Measurements from ENCODE around the gene GHR.

DNA sequence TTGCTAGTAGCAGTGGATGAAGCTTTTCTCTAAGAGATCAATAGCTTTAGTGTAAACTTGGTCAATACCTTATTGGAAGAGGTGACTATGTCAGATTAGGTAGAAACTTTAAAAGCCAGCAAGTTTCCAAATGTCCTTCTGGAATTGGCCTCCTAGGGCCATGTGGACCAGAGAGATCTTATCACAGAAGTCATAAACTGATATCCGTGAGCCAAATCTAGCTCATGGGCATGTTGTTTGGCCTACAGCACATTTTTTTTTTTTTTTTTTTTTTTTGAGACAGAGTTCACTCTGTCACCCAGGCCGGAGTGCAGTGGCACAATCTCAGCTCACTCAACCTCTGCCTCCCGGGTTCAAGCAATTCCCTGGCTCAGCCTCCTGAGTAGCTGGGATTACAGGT is 175.9 kb downstream of the GHR start:
- TF ChIP-seq, protein P1, sequence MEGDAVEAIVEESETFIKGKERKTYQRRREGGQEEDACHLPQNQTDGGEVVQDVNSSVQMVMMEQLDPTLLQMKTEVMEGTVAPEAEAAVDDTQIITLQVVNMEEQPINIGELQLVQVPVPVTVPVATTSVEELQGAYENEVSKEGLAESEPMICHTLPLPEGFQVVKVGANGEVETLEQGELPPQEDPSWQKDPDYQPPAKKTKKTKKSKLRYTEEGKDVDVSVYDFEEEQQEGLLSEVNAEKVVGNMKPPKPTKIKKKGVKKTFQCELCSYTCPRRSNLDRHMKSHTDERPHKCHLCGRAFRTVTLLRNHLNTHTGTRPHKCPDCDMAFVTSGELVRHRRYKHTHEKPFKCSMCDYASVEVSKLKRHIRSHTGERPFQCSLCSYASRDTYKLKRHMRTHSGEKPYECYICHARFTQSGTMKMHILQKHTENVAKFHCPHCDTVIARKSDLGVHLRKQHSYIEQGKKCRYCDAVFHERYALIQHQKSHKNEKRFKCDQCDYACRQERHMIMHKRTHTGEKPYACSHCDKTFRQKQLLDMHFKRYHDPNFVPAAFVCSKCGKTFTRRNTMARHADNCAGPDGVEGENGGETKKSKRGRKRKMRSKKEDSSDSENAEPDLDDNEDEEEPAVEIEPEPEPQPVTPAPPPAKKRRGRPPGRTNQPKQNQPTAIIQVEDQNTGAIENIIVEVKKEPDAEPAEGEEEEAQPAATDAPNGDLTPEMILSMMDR (IDR thresholded peaks at IDR 0.05), result no peak
- no peak for TF ChIP-seq POLR2A (IDR thresholded peaks at IDR 0.05)
